OCI-M1 (cell line): ENCODE measurements around the gene SH2D4B.
A peak's percentile ranks its signal among the peaks of the same experiment; 100 is the strongest.

ENCODE experiments used
- DNase-seq: peaks from one replicate; lab custom pipeline; 2025; lab: John Stamatoyannopoulos, UW

Gene SH2D4B

DNA sequence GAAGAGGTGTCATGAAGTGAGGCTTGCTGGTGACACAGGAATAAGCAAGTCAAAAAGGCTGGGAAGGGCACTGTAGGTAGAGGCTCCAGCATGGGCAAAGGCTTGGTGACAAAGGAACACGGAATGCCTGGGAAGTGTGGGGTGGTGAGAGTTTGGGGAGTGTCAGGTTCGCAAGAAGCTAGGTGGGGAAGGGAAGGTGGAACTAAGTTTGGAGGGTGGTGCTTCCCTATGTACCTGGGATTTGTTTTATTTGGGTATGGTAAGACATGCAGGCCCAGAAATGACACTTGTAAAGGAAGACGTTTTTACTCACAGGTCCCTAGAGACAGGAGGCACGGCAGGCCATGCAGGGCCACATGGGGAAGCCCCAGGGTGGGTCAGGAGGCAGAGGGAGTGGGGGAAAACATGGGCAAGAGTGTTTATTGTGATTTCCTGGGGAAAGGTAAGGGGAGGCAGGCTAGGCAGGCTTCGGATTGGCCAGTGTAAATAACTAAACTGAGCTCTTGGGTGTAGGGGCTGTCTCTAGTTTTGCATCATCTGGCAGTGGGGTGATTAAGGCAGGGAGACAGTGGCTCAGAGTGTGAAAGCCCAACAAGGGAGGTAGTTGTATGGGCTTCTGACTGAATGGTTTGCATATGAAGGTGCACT, 52.1 kb downstream of the SH2D4B start:
- no peak for DNase-seq

DNA sequence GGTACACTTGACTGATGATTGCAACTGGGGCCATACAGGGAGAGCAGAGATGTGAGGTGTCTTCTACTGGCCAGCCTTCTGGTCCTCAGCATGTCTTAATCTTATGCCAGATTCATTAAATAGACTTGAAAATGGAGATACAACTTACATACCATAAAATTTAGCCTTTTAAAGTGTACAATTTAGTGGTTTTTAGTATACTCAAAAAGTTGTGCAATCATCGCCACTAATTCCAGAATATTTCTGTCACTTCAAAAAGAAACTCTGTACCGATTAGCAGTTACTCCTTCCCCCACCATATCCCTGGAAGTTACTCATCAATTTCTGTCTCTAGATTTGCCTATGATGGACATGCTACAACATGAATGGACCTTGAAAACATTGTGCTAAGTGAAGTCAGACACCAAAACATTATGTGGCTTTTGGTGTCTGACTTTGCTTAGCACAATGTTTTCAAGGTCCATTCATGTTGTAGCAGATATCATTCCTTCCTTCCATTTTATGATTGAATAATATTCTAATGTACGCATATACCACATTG, 53.0 kb downstream of the SH2D4B start:
- DNase-seq: no peak

DNA sequence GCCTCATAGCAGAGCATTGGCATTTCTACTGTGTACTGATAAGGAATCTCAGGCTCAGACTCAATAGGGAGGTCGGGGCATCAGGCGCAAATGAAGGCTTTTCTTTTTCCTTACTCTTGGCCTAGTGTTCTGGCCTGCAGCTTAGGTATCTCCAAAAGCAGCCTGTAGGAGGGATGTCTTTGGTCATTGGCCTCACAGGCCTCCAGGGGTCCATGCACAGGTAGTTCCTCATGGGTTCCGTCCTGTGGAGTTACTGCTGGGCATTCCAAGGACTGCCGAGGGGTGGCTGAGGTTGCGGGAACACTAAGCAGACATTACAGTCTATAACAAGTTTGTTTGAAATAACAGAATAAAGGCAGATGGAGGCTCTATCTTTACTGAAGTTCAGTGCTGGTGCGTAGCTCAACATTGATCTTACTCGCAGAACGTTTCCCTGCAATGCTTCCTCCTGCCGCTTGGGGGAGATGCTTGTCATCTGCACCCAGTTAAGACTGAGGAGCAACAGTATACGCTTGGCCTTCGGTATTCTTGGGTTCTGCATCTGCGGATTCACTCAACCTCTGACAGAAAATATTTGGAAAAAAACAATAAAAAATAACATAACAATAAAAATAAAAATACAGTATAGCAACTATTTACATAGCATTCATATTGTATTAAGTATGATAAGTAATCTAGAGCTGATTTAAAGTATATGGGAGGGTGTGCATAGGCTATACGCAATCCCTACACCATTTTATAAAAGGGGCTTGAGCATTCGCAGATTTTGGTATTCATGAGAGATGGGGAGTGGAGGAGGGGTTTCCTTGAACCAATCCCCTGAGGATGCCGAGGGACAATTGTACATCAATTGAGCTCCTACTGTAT, 58.9 kb downstream of the SH2D4B start:
- peak; percentile 87 for DNase-seq

GRCh38 chr10:80598084-80598798, 60.5 kb downstream of the SH2D4B start:
- peak; percentile 65 for DNase-seq

DNA sequence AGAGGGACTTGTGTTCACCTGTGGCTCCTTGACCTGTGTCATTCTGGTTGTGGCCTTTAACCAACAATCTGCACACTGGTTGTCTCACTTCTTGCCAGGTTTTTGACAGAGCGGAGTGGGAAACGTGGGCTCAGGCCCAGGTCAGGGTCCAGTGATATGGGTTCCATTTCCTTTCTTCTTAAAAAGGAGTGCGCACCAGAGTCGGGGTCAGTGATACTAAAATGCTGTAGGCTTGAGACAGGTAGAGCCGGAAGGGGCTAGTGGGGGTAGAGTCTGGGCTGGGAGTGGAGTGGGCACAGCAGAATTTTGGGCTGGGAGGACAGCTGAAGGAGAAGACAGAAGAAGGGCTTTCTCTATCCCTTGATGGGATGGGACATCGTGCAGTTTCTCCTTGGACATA, 61.2 kb downstream of the SH2D4B start:
- DNase-seq: no peak

DNA sequence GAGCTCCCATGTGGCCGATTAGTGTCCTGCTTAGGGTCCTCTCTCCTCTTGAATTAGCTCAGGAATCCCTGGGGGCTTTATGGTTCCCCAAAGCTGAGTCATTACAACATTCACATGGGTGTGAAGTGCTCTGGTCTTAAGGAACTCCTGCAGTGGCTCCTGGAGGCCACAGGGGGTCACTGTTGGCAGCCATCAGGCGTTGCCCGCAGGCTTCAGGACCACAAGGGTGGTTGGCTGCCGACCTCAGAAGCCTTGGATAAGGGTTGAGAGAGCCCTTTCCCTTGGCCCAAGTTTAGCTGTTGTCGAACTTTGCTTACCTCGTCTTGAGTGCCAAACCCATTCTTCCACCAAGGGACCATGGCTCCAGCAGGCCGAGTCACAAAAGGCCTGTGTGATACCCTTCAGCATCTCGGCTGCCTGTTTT, 61.7 kb downstream of the SH2D4B start:
- peak; percentile 90 for DNase-seq

GRCh38 chr10:80600256-80600655, 62.6 kb downstream of the SH2D4B start:
- DNase-seq: no peak

DNA sequence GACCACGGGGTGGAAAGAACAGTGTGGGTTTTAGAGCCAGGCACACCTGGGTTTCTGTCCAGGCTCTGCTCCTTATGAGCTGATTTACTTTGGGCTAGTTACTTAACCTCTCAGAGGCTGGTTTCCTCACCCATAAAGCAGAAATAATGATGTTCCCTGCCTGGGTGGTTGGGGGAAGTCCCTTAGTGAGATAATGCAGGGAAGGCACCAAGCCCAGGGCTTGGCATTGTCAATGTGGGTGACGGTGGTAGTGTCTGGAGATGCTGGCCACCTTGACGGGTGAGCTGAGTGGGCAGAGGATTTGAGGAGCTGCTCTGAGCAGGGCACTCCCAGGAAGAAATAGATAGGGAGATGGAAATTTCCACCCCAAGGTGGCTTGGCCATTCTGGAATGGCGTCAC, 65.2 kb downstream of the SH2D4B start:
- no peak for DNase-seq

DNA sequence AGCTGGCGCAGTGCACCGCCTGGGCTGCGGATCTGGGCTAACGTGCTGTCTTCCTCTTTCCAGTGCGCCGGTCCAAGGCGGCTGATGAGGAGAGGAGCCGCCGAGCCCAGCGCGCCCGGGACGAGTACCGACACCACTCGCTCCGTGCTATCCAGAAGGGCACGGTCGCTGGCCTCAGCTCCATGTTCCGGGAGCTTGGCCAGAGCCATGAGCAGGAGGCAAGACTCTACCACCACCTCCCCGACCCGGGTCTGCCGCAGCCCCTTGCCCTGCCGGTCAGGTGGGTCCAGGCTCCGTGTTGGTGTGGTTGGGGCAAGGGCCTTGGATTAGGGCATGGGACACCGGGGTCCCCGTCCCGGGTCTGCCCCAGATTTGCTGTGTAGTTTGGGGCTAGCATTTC, 65.8 kb downstream of the SH2D4B start:
- no peak for DNase-seq

DNA sequence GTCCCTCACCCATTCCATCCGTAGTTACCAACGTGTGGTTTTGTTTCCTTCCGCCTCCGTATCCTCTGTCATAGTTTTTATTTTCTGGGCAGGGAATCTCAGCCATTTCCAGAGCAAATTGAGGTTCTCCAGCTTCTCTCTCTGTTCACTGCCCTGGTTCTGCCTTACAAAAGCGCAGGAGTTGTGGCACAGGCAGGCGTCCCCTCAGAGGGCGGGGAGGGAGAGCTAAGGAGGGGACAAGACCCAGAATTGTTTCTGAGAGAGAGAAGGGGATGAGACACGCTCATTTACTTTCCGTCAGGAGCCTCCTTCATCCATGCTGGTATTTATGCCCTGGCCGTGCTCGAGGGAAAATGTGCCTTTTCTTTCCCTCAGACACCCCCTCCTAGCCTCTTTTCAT, 71.0 kb downstream of the SH2D4B start:
- DNase-seq: no peak

DNA sequence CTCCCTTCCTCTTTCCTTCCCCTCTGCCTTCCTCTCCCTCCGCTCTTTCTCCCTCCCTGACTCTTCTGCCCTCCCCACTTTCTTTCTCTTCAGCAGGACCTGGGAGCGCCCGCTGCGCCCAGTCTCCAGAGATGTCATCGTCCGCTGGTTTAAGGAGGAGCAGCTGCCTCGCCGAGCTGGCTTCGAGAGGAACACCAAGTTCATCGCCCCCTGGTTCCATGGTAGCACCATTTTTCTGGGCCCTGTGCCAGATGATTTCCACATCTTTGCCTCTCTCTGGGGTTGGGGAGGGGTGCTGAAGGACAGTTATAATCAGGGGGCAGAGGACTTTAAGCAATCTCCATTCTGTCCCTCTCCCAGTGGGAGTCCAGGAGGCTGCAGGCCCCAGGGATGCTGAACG, 71.6 kb downstream of the SH2D4B start:
- peak; percentile 9 for DNase-seq

- DNase-seq: no peak
These were observed 73.9 kb downstream of the SH2D4B start for GRCh38 chr10:80611481-80612185.

- DNase-seq: no peak
These were observed 74.6 kb downstream of the SH2D4B start for GRCh38 chr10:80612261-80612660.

- DNase-seq: no peak
These were observed 75.9 kb downstream of the SH2D4B start for GRCh38 chr10:80613466-80614170.

- no peak for DNase-seq
These were observed 77.1 kb downstream of the SH2D4B start for GRCh38 chr10:80614576-80615416.

DNA sequence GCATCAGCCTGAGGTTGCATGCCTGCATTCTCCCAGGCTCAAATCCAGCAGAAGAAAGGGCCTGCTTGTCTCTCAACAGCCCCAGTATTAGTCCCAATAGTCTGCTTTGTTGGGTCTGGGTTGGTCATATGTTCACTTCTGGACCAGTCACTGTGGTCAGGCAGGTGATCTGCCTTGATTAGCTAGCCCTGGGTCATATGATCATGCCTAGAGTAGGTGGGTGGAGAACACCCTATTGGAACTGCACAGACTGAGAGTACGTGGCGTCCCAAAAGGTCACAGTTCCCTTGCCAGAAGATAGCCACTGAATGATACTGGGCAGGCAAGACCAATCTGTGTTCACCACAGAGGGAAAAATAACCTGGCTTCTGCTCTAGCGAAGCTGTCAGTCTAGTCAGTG, 80.1 kb downstream of the SH2D4B start:
- peak; percentile 42 for DNase-seq

DNA sequence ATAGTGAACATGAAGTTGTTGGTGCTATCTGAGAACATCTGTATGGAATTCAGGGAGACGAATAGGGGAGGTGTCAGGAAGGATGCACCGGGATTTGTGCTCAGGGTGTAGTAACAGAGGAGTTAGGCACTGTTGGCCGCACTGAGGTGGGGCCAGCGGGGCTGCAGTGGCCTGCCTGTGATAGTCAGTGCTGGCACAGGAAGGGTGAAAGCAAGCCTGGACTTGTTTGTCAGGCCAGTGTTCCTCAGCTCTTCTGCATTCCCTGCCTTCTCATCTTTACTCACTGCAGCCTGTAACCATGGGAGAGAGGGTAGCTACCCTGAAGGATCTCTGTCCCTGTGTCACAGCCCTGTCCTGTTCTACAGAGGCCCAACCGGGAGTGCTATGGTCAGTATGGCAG, 81.3 kb downstream of the SH2D4B start:
- DNase-seq: no peak

DNA sequence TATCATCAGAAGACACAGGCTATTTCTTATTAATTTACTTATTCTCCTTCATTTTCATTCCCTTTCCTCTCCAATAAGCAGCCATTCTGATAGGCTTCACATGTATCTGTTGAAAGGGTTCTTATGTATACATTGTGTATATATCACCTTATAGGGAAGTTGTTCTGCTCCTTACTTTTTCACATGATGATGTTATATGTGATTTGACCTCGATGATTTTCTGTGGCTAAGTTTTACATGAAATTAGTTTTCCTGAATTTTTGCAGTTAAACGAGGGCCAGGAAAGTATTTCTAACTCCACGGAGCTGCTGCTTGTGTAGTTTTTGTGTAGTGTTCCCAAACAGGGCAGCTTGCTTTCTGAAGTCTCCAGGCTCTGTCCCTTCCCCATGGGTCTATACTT, 84.5 kb downstream of the SH2D4B start:
- peak; percentile 22 for DNase-seq

DNA sequence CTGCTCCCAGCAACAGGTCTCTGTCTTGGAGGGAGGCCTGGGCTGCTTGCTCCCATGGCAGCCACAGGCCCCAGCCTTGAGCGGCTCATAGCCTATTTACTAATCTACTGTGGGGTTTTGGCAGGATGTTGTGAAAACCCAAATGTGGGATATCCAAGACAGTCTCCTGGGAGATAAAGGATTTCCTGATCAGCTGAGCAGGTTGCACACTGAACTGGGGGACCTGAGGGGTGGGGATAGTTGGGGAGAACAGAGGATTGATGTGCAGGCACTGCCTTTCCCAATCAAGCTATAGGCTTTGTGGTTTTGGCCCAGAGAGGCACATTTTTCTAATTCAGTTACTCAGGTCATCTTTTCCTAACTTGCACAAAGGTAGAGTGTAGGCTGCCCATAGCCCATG, 92.6 kb downstream of the SH2D4B start:
- DNase-seq: no peak

- no peak for DNase-seq
These were observed 95.0 kb downstream of the SH2D4B start for GRCh38 chr10:80632742-80633141.
